GM03348 (cell line): ENCODE measurements around the gene RAP1GDS1.
"Not testable (repeated sequence)": the region's sequence is repeated elsewhere in the genome, so short reads cannot be mapped to it uniquely, and the experiment has no call there.

ENCODE experiments used
- DNase-seq: peaks from one replicate; pipeline ENCODE4 v3.0.0; 2012; ENCODE audit warnings: low spot score

Gene RAP1GDS1

GRCh38 chr4:98352940-98353339, 91.8 kb downstream of the RAP1GDS1 start:
- no peak for DNase-seq

- no peak for DNase-seq
Measured at GRCh38 chr4:98358630-98359248, 97.6 kb downstream of the RAP1GDS1 start.

- DNase-seq, result no peak
Measured at GRCh38 chr4:98359646-98360045, 98.5 kb downstream of the RAP1GDS1 start.

GRCh38 chr4:98363431-98363830, 102.2 kb downstream of the RAP1GDS1 start:
- DNase-seq, result no peak

- not testable (repeated sequence) for DNase-seq
Measured at GRCh38 chr4:98366275-98366674, 105.1 kb downstream of the RAP1GDS1 start.

GRCh38 chr4:98368000-98368399, 106.8 kb downstream of the RAP1GDS1 start:
- not testable (repeated sequence) for DNase-seq

- no peak for DNase-seq
Measured at GRCh38 chr4:98369322-98369721, 108.1 kb downstream of the RAP1GDS1 start.

GRCh38 chr4:98374643-98375042, 113.5 kb downstream of the RAP1GDS1 start:
- no peak for DNase-seq

- peak; percentile 10 for DNase-seq
Measured at GRCh38 chr4:98377559-98377958, 116.4 kb downstream of the RAP1GDS1 start.

GRCh38 chr4:98381306-98381705, 120.1 kb downstream of the RAP1GDS1 start:
- DNase-seq, result no peak

- DNase-seq, result no peak
Measured at GRCh38 chr4:98383431-98384106, 122.4 kb downstream of the RAP1GDS1 start.

- DNase-seq, result no peak
Measured at GRCh38 chr4:98385831-98386230, 124.6 kb downstream of the RAP1GDS1 start.

- DNase-seq, result no peak
Measured at GRCh38 chr4:98387345-98388026, 126.3 kb downstream of the RAP1GDS1 start.

- no peak for DNase-seq
Measured at GRCh38 chr4:98394134-98394533, 132.9 kb downstream of the RAP1GDS1 start.

- no peak for DNase-seq
Measured at GRCh38 chr4:98399915-98400314, 138.7 kb downstream of the RAP1GDS1 start.

GRCh38 chr4:98406819-98407218, 145.6 kb downstream of the RAP1GDS1 start:
- DNase-seq, result no peak

- DNase-seq, result no peak
Measured at GRCh38 chr4:98411731-98412130, 150.5 kb downstream of the RAP1GDS1 start.

- DNase-seq, result no peak
Measured at GRCh38 chr4:98416844-98417243, 155.7 kb downstream of the RAP1GDS1 start.

- not testable (repeated sequence) for DNase-seq
Measured at GRCh38 chr4:98420151-98420550, 159.0 kb downstream of the RAP1GDS1 start.

GRCh38 chr4:98421111-98421510, 159.9 kb downstream of the RAP1GDS1 start:
- peak; percentile 9 for DNase-seq

- DNase-seq, result no peak
Measured at GRCh38 chr4:98423009-98423408, 161.8 kb downstream of the RAP1GDS1 start.

- peak; percentile 61 for DNase-seq
Measured at GRCh38 chr4:98430708-98431403, 169.7 kb downstream of the RAP1GDS1 start.

GRCh38 chr4:98433691-98434090, 172.5 kb downstream of the RAP1GDS1 start:
- no peak for DNase-seq
